Kidney epithelial cell (primary cell): ENCODE results near the gene KRTAP5-10. TPM values are rescaled to one million over a fixed set of nuclear protein-coding genes. Genes with fewer than 3 reads are reported as not detected.

Experiments
- total RNA-seq: library from RNA; depleted of rRNA; stranded (reverse); fragments of >200 nt; gene quantifications from 2 replicates; pipeline ENCODE4 v1.2.3, GENCODE V29; 2015

KRTAP5-10 gene
- total RNA-seq, 1 donor from 2014 or later = not detected

Other genes with a start within 250 kb of the KRTAP5-10 start
- 88.8 and 105 TPM in 2 replicates for gene DHCR7, start 117.2 kb upstream of the KRTAP5-10 start, total RNA-seq
- gene NADSYN1, start 112.4 kb upstream of the KRTAP5-10 start, total RNA-seq = 66.7 and 70.1 TPM in 2 replicates
- gene KRTAP5-7, start 38.3 kb upstream of the KRTAP5-10 start, total RNA-seq = not detected in 2 replicates
- not detected in 2 replicates for gene KRTAP5-8, start 27.5 kb upstream of the KRTAP5-10 start, total RNA-seq
- gene KRTAP5-9, start 17.1 kb upstream of the KRTAP5-10 start, total RNA-seq = not detected in 2 replicates
- not detected in 2 replicates for gene KRTAP5-11, start 17.3 kb downstream of the KRTAP5-10 start, total RNA-seq